Stimulated activated CD4-positive, alpha-beta T cell treated with anti-CD3 and anti-CD28 coated beads, Interleukin-1b, Interleukin-23, amount 100 ng/mL, for 24 hours (primary cell): ENCODE measurements around the gene TP53TG5.
"Not testable (repeated sequence)": the region's sequence is repeated elsewhere in the genome, so short reads cannot be mapped to it uniquely, and the experiment has no call there.

Experiments used
- DNase-seq, 4 experiments: peaks; one replicate each; pipeline ENCODE4 v3.0.0-alpha.2; 2020; ENCODE audit warnings: low read depth in 4 of 4, low spot score in 1 of 4

The TP53TG5 gene

GRCh38 chr20:45366631-45367030 lies 11.5 kb downstream of the TP53TG5 start:
- DNase-seq, result no peak

DNA sequence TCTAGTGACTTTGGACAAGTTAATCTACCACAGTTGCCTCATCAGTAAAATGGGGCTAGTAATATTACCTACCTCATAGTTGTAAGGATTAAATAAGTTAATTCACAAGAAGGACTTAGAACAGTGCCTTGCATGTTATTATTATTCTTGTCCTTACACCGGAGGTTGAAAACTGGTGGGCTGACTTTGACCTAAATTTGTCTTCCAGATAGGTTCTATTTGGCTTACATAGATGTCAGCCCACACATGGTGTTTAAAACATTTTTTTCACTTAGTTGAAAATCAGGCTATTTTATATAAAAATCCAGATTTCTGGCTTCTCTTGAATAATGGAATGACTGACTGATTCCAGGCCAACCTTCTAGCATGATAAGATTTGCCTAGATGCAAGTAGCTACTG lies 11.9 kb downstream of the TP53TG5 start:
- DNase-seq, result no peak

DNA sequence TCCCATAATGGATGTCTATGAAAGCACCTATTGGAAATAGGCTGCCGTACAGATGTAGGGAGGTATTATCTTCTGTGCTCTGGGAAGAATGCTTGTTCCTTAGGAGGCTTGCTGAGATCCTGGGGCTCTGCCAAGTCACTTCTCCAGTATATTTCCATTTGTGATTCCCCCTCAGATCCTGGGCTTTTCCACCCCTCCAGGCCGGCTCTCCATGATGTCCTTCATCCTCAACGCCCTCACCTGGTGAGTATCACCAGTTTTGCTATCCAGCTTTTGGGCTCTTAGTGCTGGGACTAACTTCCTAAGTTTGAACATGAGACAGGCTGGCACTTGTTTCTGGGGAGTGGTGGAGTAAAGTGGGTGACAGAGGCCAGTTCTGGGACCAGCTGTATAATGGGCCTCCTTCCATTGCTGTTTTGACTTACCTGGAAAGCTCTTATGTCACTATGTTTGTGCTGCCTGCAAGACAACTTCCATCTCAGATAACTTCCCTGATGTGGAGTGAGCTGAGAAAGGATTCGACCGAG lies 12.6 kb downstream of the TP53TG5 start:
- DNase-seq, result no peak

DNA sequence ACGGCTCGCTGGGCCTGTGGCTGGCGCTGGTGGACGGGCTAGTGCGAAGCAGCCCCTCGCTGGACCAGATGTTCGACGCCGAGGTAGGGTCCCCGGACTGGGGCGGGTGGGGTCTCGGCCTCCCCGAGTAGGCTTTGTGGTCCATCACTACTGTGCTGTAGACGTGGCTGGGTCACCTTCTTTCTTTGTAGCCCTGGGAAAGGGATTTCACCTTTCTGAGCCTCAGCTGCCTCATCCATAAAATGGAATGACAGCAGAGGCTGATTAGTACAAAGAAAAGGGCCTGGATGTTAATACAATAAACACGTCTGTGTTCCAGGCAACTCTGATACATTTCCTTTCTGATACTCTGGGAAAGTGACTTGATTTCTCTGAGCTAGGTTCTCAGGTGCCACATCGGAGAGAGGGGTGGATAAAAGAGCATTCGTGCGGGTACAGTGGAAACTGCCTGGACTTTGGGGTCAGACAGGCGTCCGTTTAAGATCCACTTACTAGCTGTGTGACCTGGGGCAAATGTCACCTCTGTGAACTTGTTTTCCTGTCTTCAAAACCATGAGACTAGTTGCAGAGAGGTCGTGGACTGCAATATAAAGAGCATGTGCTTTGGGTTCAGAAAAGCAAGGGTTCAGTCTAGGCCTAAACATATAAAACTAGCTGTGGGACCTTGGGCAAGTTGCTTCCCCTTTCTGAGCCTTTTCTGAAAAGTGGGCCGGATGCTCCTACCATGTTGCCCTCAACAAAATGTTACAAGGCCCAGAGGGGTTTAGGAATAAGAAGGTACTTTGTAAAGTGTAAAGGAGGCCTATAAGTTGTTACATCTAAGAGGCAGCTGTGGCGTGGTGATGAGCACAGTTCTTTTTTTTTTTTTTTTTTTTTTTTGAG lies 14.3 kb downstream of the TP53TG5 start:
- DNase-seq, result no peak

- DNase-seq, result peak; percentile 93 to 99 (median 98)
Observed at GRCh38 chr20:45362804-45363610, 15.1 kb downstream of the TP53TG5 start, which contains the start of gene SYS1. Gene SYS1 (plus strand): TSS chr20:45363156. CDS start chr20:45363532, 376 bp downstream.

GRCh38 chr20:45361793-45362192 lies 16.3 kb downstream of the TP53TG5 start:
- no peak for DNase-seq

- no peak for DNase-seq
Observed at GRCh38 chr20:45359406-45360148, 18.5 kb downstream of the TP53TG5 start.

GRCh38 chr20:45359069-45359405 lies 19.1 kb downstream of the TP53TG5 start:
- DNase-seq, result no peak

DNA sequence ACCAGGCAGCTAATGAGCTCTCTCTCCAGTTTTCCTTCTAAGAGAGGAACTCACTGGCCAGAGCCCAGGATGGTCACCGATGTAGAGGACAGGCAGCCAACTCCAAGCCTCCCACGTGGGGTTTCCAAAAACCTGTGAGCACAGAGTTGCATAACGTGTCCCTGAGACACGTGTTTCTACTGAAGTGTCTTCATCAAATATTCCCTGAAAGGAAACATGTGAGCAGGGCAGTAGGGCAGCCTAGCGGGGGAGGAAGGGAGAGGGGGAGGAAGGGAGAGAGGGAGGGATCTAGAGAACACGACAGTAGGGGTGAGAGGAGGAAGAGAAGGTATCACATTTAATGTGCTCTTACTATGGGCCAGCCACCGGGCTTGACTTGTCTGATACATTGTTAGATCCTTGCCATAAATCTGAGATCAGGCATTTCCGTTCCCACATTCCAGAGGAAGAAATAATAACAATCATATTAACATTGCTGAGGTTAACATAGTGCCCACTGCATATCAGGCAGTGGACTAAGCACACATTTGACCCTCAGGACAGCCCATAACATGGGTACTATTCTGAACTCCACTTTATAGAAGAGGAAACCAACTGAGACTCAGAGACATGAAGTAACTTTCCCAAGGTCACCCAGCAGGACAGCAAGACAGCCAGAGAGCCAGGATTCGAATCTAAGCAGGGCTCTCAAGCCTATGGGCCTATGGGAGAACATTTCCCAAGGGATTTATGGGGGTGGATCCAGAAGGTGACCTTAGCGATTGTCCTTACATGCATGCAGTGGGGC lies 19.6 kb downstream of the TP53TG5 start:
- no peak for DNase-seq

GRCh38 chr20:45355209-45356084 lies 22.7 kb downstream of the TP53TG5 start:
- DNase-seq, result no peak

DNA sequence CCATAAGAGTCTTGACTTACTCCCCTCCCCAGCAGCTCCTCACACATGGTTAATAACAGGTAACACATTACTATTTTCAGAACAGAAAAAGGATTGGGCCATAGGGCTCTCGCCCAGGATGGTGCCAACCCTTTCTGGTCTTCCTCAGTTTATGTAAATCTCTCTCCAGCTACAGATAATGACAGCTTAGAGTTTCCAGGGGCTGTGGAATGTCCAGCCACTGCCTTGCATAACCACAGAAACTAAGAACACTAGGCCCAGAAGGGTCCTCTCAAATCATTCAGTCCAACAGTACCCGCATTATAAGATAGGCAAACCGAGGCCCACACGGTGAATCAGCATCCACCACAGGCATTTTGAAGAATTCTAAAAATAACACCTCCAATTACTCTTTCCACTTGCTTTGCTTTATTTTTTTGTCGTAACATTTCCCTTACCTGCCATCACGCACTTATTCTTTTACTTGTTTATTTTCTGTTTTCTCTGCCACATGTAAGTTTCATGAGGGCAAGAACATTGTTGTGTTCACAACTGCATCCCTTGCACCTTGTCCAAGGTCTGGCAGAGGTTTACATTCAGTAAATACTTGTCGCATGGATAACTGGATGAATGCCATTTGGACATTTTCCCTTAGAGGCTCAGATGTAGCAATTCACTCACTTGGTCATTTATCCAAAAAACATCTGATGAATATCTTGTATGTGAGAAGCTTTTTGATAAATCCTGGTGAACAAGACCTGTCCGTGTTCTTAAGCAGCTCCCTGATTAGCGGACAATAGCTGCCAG lies 23.5 kb downstream of the TP53TG5 start:
- DNase-seq, result peak in 1 of 4 experiments; percentile 26

GRCh38 chr20:45353746-45354145 lies 24.4 kb downstream of the TP53TG5 start:
- DNase-seq, result no peak

DNA sequence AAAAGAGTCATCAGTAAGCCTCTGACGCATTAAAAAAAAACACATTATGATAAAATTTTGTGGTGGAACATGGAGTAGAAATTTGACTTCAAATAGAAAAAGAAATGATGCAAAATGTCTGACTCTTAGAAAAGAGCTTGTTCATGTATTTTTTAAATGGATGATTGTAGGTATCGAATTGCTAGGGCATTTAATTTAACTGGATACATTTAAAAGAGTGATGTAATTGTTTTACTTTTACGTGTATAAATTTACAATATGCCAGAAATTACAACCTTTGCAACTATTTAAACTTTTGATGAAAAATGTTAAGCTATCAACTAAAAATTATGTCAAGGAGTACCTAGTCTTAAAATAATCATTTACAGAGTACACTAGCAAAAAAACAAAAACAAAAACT lies 25.4 kb downstream of the TP53TG5 start:
- no peak for DNase-seq

DNA sequence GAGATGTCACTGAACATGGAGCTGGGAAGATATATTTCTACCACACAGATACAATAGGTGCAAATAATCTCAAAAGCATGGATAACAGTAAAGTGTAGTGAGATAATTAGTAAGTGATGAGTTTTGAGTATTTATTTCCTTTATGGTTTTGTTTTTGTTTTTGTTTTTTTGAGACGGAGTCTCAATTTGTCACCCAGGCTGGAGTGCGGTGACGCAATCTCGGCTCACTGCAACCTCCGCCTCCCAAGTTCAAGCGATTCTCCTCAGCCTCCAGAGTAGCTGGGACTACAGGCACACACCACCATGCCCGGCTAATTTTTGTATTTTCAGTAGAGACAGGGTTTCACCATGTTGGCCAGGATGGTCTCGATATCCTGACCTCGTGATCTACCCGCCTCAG lies 27.3 kb downstream of the TP53TG5 start:
- not testable (repeated sequence) for DNase-seq

DNA sequence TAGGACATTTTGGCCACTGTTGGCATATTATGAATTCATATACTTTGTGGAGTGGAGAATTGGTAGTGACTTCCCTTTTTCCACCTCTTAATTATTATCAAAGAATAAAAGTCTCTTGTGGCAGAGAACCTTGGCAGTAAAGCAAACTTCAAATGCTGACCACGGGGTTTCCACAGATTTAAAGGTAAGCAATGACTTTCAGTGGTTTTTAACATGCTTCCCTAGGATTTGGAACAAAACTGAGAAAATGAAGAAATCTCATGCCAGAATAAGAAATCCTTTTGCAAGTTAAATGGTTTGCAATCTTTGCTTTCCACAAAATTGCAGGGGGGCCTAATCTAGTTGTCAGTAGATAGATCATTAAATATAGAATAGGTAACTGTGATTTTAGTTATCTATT lies 27.9 kb downstream of the TP53TG5 start:
- no peak for DNase-seq

DNA sequence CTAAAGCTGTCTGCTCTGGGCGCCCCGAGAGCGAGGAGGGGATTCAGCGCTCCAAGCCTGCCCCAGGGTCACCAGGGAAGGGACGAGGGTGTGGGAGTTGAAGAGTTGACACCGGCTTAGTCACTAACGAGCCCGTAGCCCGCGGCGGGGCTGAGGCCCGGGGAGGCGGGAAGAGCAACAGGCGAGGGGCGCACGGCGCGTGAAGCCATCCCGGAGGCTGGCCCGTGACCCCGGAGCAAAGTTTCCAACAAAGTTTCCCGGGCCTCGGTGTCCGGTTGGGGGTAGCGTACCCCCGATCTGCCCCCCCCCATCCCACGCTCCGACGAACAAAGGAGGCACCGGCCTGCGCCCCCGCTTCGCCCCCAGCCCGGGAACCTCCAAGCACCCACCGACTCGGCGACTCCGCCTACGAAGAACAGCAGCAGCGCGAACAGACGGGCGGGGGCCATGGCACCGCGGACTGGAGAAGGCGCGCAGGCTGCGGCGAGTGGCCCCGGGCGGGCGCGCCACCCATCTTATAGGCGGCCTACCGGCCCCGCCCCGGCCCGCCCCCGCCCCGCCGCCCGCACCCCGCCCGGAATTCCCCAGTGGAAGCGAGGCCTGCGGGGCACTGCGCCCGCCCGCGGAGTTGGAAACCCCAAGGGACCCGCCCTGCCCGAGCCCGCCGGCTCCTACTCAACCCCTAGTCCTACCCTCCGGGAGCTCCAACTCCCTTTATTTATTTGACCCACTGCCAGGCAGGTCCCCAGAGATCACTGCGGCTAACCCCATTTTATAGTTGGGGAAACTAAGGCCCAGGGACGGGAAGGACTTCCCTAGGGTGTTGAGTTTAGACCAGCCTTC lies 30.0 kb downstream of the TP53TG5 start, which contains the start of gene SDC4:
Gene SDC4, minus strand, starts transcription at position 489 of the 843 bp plus-strand sequence. Its CDS starts 40 bp downstream, at position 449.
- peak; percentile 34 to 59 (median 46) for DNase-seq

GRCh38 chr20:45347297-45347935 lies 30.7 kb downstream of the TP53TG5 start:
- no peak for DNase-seq
